SK-N-SH treated with all-trans-retinoic acid at 6 μM for 48 hours (cell line): Measurements from ENCODE around the gene FTCD.

Experiments
- ATAC-seq: fragments of 200-7000 bp; cut with Tn5 transposase; 3 replicates; pipeline ENCODE4 v1.9.1; 2020; ENCODE audit warnings: mild to moderate bottlenecking, moderate library complexity
- ARNTL ChIP-seq: fragments of 450-650 bp; formaldehyde crosslinking; IDR thresholded peaks from 2 replicates; pipeline ENCODE4 v1.5.0; 2020; ENCODE audit warnings: low read depth, mild to moderate bottlenecking, moderate library complexity, borderline replicate concordance
- BACH2 ChIP-seq: fragments of 250-450 bp; sonication (Bioruptor Pico); IDR thresholded peaks from 2 replicates; pipeline ENCODE4 v1.9.0; 2021; ENCODE audit warnings: mild to moderate bottlenecking, borderline replicate concordance
- CREB5 ChIP-seq: fragments of 250-450 bp; sonication (Bioruptor Pico); IDR thresholded peaks from 2 replicates; pipeline ENCODE4 v1.5.1; 2020; ENCODE audit warnings: low read depth, mild to moderate bottlenecking, moderate library complexity
- CSDC2 ChIP-seq: fragments of 250-450 bp; sonication (Bioruptor Pico); IDR thresholded peaks from 2 replicates; pipeline ENCODE4 v1.5.0; 2020; ENCODE audit warnings: mild to moderate bottlenecking, moderate library complexity
- CSRNP3 ChIP-seq: fragments of 250-450 bp; sonication (Bioruptor Pico); IDR thresholded peaks from 2 replicates; pipeline ENCODE4 v1.5.1; 2021; ENCODE audit warnings: mild to moderate bottlenecking, moderate library complexity
- GLIS3 ChIP-seq: fragments of 250-450 bp; sonication (Bioruptor Pico); IDR thresholded peaks from 2 replicates; pipeline ENCODE4 v1.5.0; 2020; ENCODE audit warnings: mild to moderate bottlenecking, moderate library complexity
- OSR1 ChIP-seq: fragments of 250-450 bp; sonication (Bioruptor Pico); IDR thresholded peaks from 2 replicates; pipeline ENCODE4 v1.8.0; 2022; ENCODE audit warnings: moderate library complexity, mild to moderate bottlenecking, inconsistent platforms
- PATZ1 ChIP-seq: fragments of 250-450 bp; sonication (Bioruptor Pico); IDR thresholded peaks from 2 replicates; pipeline ENCODE4 v1.8.0; 2020; ENCODE audit warnings: mild to moderate bottlenecking, moderate library complexity, borderline replicate concordance
- POU6F1 ChIP-seq: fragments of 250-450 bp; sonication (Bioruptor Pico); IDR thresholded peaks from 2 replicates; pipeline ENCODE4 v1.8.0; 2021; ENCODE audit warnings: low read depth, mild to moderate bottlenecking, moderate library complexity, borderline replicate concordance
- PPARA ChIP-seq: fragments of 250-450 bp; sonication (Bioruptor Pico); IDR thresholded peaks from 2 replicates; pipeline ENCODE4 v1.5.0; 2020; ENCODE audit warnings: mild to moderate bottlenecking, borderline replicate concordance
- RARB ChIP-seq: fragments of 250-450 bp; sonication (Bioruptor Pico); IDR thresholded peaks from 2 replicates; pipeline ENCODE4 v1.8.0; 2021; ENCODE audit warnings: mild to moderate bottlenecking, moderate library complexity
- SNAI2 ChIP-seq: fragments of 250-450 bp; sonication (Bioruptor Pico); IDR thresholded peaks from 2 replicates; pipeline ENCODE4 v1.5.0; 2020; ENCODE audit warnings: mild to moderate bottlenecking, moderate library complexity
- TCF4 ChIP-seq: fragments of 250-450 bp; sonication (Bioruptor Pico); IDR thresholded peaks from 2 replicates; pipeline ENCODE4 v1.8.0; 2021; ENCODE audit warnings: mild to moderate bottlenecking, moderate library complexity, borderline replicate concordance
- TOX ChIP-seq: fragments of 250-450 bp; sonication (Bioruptor Pico); IDR thresholded peaks from 2 replicates; pipeline ENCODE4 v1.8.0; 2021; ENCODE audit warnings: mild to moderate bottlenecking, moderate library complexity, borderline replicate concordance
- TSHZ2 ChIP-seq: fragments of 250-450 bp; sonication (Bioruptor Pico); IDR thresholded peaks from 2 replicates; pipeline ENCODE4 v1.5.0; 2020; ENCODE audit warnings: mild to moderate bottlenecking, moderate library complexity
- ZC3H10 ChIP-seq: fragments of 250-450 bp; sonication (Bioruptor Pico); IDR thresholded peaks from 2 replicates; pipeline ENCODE4 v1.5.1; 2021; ENCODE audit warnings: mild to moderate bottlenecking, moderate library complexity
- ZFP3 ChIP-seq: fragments of 250-450 bp; sonication (Bioruptor Pico); IDR thresholded peaks from 2 replicates; pipeline ENCODE4 v1.5.0; 2020; ENCODE audit warnings: mild to moderate bottlenecking, moderate library complexity
- ZFP30 ChIP-seq: fragments of 450-650 bp; formaldehyde crosslinking; IDR thresholded peaks from 2 replicates; pipeline ENCODE4 v1.5.0; 2022; ENCODE audit warnings: mild to moderate bottlenecking, moderate library complexity
- ZNF565 ChIP-seq: fragments of 450-650 bp; formaldehyde crosslinking; conservative IDR thresholded peaks from 2 replicates; pipeline ENCODE4 v1.5.0; 2020; ENCODE audit warnings: low read depth, mild to moderate bottlenecking, moderate library complexity
- ZNF8 ChIP-seq: fragments of 450-650 bp; formaldehyde crosslinking; IDR thresholded peaks from 2 replicates; pipeline ENCODE4 v1.5.0; 2020; ENCODE audit warnings: mild to moderate bottlenecking, moderate library complexity

FTCD gene

GRCh38 chr21:46100906-46101305 is 54.5 kb downstream of the FTCD start:
- no peak for TF ChIP-seq TOX (CRISPR knock-in tag)
- no peak for TF ChIP-seq CSDC2 (CRISPR knock-in tag)
- no peak for TF ChIP-seq GLIS3 (CRISPR knock-in tag)
- no peak for TF ChIP-seq ZNF565 (CRISPR knock-in tag)
- no peak for TF ChIP-seq TSHZ2
- no peak for TF ChIP-seq ZNF8 (CRISPR knock-in tag)
- no peak for TF ChIP-seq PATZ1 (CRISPR knock-in tag)
- TF ChIP-seq ZFP3 (CRISPR knock-in tag): no peak
- TF ChIP-seq ZC3H10: no peak
- TF ChIP-seq RARB (CRISPR knock-in tag): no peak
- TF ChIP-seq BACH2 (CRISPR knock-in tag): no peak
- no peak for TF ChIP-seq OSR1 (CRISPR knock-in tag)
- TF ChIP-seq CSRNP3 (CRISPR knock-in tag): no peak
- TF ChIP-seq POU6F1: no peak
- TF ChIP-seq CREB5 (CRISPR knock-in tag): no peak
- no peak for TF ChIP-seq ARNTL (CRISPR knock-in tag)
- no peak for ATAC-seq

- no peak for ATAC-seq
- no peak for TF ChIP-seq TOX (CRISPR knock-in tag)
- no peak for TF ChIP-seq CSRNP3 (CRISPR knock-in tag)
- TF ChIP-seq CSDC2 (CRISPR knock-in tag): no peak
- no peak for TF ChIP-seq ZC3H10
- TF ChIP-seq TCF4 (CRISPR knock-in tag): no peak
- no peak for TF ChIP-seq PPARA (CRISPR knock-in tag)
- no peak for TF ChIP-seq ZFP30 (CRISPR knock-in tag)
- TF ChIP-seq SNAI2 (CRISPR knock-in tag): no peak
- TF ChIP-seq RARB (CRISPR knock-in tag): no peak
- TF ChIP-seq GLIS3 (CRISPR knock-in tag): no peak
- no peak for TF ChIP-seq ARNTL (CRISPR knock-in tag)
Observed at GRCh38 chr21:46100426-46100825, 55.0 kb downstream of the FTCD start.

- no peak for ATAC-seq
- no peak for TF ChIP-seq ZFP30 (CRISPR knock-in tag)
- TF ChIP-seq SNAI2 (CRISPR knock-in tag): no peak
- TF ChIP-seq TSHZ2: no peak
- TF ChIP-seq CSRNP3 (CRISPR knock-in tag): no peak
- no peak for TF ChIP-seq GLIS3 (CRISPR knock-in tag)
- no peak for TF ChIP-seq PPARA (CRISPR knock-in tag)
- no peak for TF ChIP-seq OSR1 (CRISPR knock-in tag)
- TF ChIP-seq ZFP3 (CRISPR knock-in tag): no peak
Observed at GRCh38 chr21:46100020-46100419, 55.4 kb downstream of the FTCD start.
